Measurements from ENCODE around the gene VSTM2B. TPM values are rescaled to one million over a fixed set of nuclear protein-coding genes. Genes with fewer than 3 reads are reported as not detected.

Gene VSTM2B
- polyA plus RNA-seq, 3 donors, result not detected

- no peak overlapping the region for H3K27ac ChIP-seq (ENCODE audit: low read depth, low read length)
- 75 to 89% (median 87%) methylated on average over 8 of the region's 8 CpGs for WGBS, 3 donors
Measured at GRCh38 chr19:29509456-29509855, 16.3 kb upstream of the VSTM2B start.

- no peak overlapping the region for H3K27ac ChIP-seq (ENCODE audit: low read depth, low read length)
- 68 to 75% (median 75%) methylated on average over 9 of the region's 9 CpGs for WGBS, 3 donors
Measured at GRCh38 chr19:29510701-29511265, 15.0 kb upstream of the VSTM2B start.

GRCh38 chr19:29511768-29512167 is 14.0 kb upstream of the VSTM2B start:
- WGBS, 3 donors, result 72 to 80% (median 76%) methylated on average over 3 of the region's 3 CpGs
- no peak overlapping the region for H3K27ac ChIP-seq (ENCODE audit: low read depth, low read length)

GRCh38 chr19:29512748-29513147 is 13.0 kb upstream of the VSTM2B start:
- no peak overlapping the region for H3K27ac ChIP-seq (ENCODE audit: low read depth, low read length)
- WGBS, 3 donors, result 50 to 75% (median 64%) methylated on average over 1 of the region's 1 CpG

- 60 to 78% (median 76%) methylated on average over 7 to 8 of the region's 8 CpGs for WGBS, 3 donors
Measured at GRCh38 chr19:29514525-29515232, 11.1 kb upstream of the VSTM2B start.

GRCh38 chr19:29515233-29515619 is 10.6 kb upstream of the VSTM2B start:
- 41 to 67% (median 61%) methylated on average over 5 of the region's 5 CpGs for WGBS, 3 donors
- no peak overlapping the region for H3K27ac ChIP-seq (ENCODE audit: low read depth, low read length)

More at GRCh38 chr19:29514525-29515232, 11.1 kb upstream of the VSTM2B start:
- no peak overlapping the region for H3K27ac ChIP-seq (ENCODE audit: low read depth, low read length)

GRCh38 chr19:29515706-29516357 is 10.0 kb upstream of the VSTM2B start:
- WGBS, 3 donors, result 64 to 84% (median 79%) methylated on average over 19 of the region's 19 CpGs
- H3K27ac ChIP-seq (ENCODE audit: low read depth, low read length), result no peak overlapping the region

GRCh38 chr19:29516358-29516725 is 9.5 kb upstream of the VSTM2B start:
- H3K27ac ChIP-seq (ENCODE audit: low read depth, low read length), result no peak overlapping the region
- WGBS, 3 donors, result 72 to 88% (median 87%) methylated on average over 9 of the region's 9 CpGs

- H3K27ac ChIP-seq (ENCODE audit: low read depth, low read length), result no peak overlapping the region
- WGBS, 3 donors, result 62 to 73% (median 72%) methylated on average over 9 of the region's 9 CpGs
Measured at GRCh38 chr19:29516821-29517395, 8.9 kb upstream of the VSTM2B start.

GRCh38 chr19:29517412-29517811 is 8.4 kb upstream of the VSTM2B start:
- H3K27ac ChIP-seq (ENCODE audit: low read depth, low read length), result no peak overlapping the region
- WGBS, 3 donors, result 58 to 76% (median 70%) methylated on average over 4 of the region's 4 CpGs

- 69 to 76% (median 75%) methylated on average over 3 to 4 of the region's 4 CpGs for whole genome bisulfite sequencing, 3 donors
- H3K27ac ChIP-seq (ENCODE audit: low read depth, low read length), result no peak overlapping the region
Measured at GRCh38 chr19:29517946-29518345, 7.8 kb upstream of the VSTM2B start.

- WGBS, 3 donors, result 65 to 71% (median 67%) methylated on average over 5 of the region's 5 CpGs
- H3K27ac ChIP-seq (ENCODE audit: low read depth, low read length), result no peak overlapping the region
Measured at GRCh38 chr19:29519146-29519545, 6.6 kb upstream of the VSTM2B start.

- 62 to 72% (median 65%) methylated on average over 8 of the region's 8 CpGs for WGBS, 3 donors
- H3K27ac ChIP-seq (ENCODE audit: low read depth, low read length), result no peak overlapping the region
Measured at GRCh38 chr19:29519931-29520330, 5.9 kb upstream of the VSTM2B start.

- WGBS, 3 donors, result 45 to 55% (median 48%) methylated on average over 7 of the region's 7 CpGs
Measured at GRCh38 chr19:29520390-29520789, 5.4 kb upstream of the VSTM2B start.

GRCh38 chr19:29521291-29522075 is 4.3 kb upstream of the VSTM2B start:
- no peak overlapping the region for H3K27ac ChIP-seq (ENCODE audit: low read depth, low read length)
- 46 to 75% (median 71%) methylated on average over 9 of the region's 9 CpGs for WGBS, 3 donors

More at GRCh38 chr19:29520390-29520789, 5.4 kb upstream of the VSTM2B start:
- H3K27ac ChIP-seq (ENCODE audit: low read depth, low read length), result no peak overlapping the region

- no peak overlapping the region for H3K27ac ChIP-seq (ENCODE audit: low read depth, low read length)
- 85 to 88% (median 86%) methylated on average over 2 of the region's 2 CpGs for WGBS, 3 donors
Measured at GRCh38 chr19:29523568-29523967, 2.2 kb upstream of the VSTM2B start.

- H3K27ac ChIP-seq (ENCODE audit: low read depth, low read length), result no peak overlapping the region
- 4 to 6% (median 4%) methylated on average over 14 of the region's 14 CpGs for WGBS, 3 donors
Measured at GRCh38 chr19:29524201-29524911, 1.4 kb upstream of the VSTM2B start.
